ENCODE data around the gene ISLR2. TPM values are rescaled to one million over a fixed set of nuclear protein-coding genes. Genes with fewer than 3 reads are reported as not detected.
"Not testable (repeated sequence)": the region's sequence is repeated elsewhere in the genome, so short reads cannot be mapped to it uniquely, and the experiment has no call there.

Gene ISLR2
- under 1 TPM in 1 of 2 experiments, not detected in 1; 0.08 TPM for total RNA-seq

GRCh38 chr15:74130155-74130848 is at the start of gene ISLR2:
Gene ISLR2, plus strand, starts transcription at chr15:74130586. Its CDS starts 2,169 bp downstream, at chr15:74132755.
- peaks cover 18% of the 10 kb centered on the region for H3K4me1 Mint-ChIP-seq
- H3K4me3 Mint-ChIP-seq: no peak within 1 kb of the TSS
- H3K27ac Mint-ChIP-seq: no peak within 1 kb of the TSS
- DNase-seq: no peak
- H3K27me3 Mint-ChIP-seq: peaks cover 82% of the 10 kb centered on the region
- CTCF ChIA-PET: interaction anchor here (0.7 kb wide), 1 partner anchor 539 kb away, joined by 3 read pairs; no protein-coding TSS in a partner anchor
- peaks cover 3% of the 10 kb centered on the region for H3K36me3 Mint-ChIP-seq (ENCODE audit: low read depth)
- H3K9me3 Mint-ChIP-seq: no peaks in the 10 kb centered on the region
- POLR2A ChIA-PET: no interaction called here

GRCh38 chr15:74082450-74082849 is 47.9 kb upstream of the ISLR2 start, which contains the start of gene GOLGA6A:
Gene GOLGA6A, minus strand, starts transcription at chr15:74082550. Its CDS starts 41 bp downstream, at chr15:74082509.
- H3K9me3 Mint-ChIP-seq; H3K27ac Mint-ChIP-seq; CTCF ChIA-PET; H3K36me3 Mint-ChIP-seq (ENCODE audit: low read depth); H3K27me3 Mint-ChIP-seq; H3K4me3 Mint-ChIP-seq; H3K4me1 Mint-ChIP-seq; DNase-seq; POLR2A ChIA-PET: not testable (repeated sequence)

- H3K27me3 Mint-ChIP-seq; DNase-seq; CTCF ChIA-PET; H3K27ac Mint-ChIP-seq; H3K4me1 Mint-ChIP-seq; H3K36me3 Mint-ChIP-seq (ENCODE audit: low read depth); POLR2A ChIA-PET; H3K9me3 Mint-ChIP-seq; H3K4me3 Mint-ChIP-seq: not testable (repeated sequence)
Observed at GRCh38 chr15:74094567-74094966, 35.8 kb upstream of the ISLR2 start.

- CTCF ChIA-PET; H3K27ac Mint-ChIP-seq; POLR2A ChIA-PET; H3K27me3 Mint-ChIP-seq; H3K4me3 Mint-ChIP-seq; H3K9me3 Mint-ChIP-seq; DNase-seq; H3K4me1 Mint-ChIP-seq; H3K36me3 Mint-ChIP-seq (ENCODE audit: low read depth): not testable (repeated sequence)
Observed at GRCh38 chr15:74095610-74096009, 34.8 kb upstream of the ISLR2 start.

GRCh38 chr15:74096753-74097474 is 33.5 kb upstream of the ISLR2 start:
- H3K36me3 Mint-ChIP-seq (ENCODE audit: low read depth); H3K4me3 Mint-ChIP-seq; H3K27ac Mint-ChIP-seq; H3K27me3 Mint-ChIP-seq; POLR2A ChIA-PET; H3K4me1 Mint-ChIP-seq; H3K9me3 Mint-ChIP-seq; DNase-seq; CTCF ChIA-PET: not testable (repeated sequence)

- peak; percentile 86 for DNase-seq
- CTCF ChIA-PET; H3K27me3 Mint-ChIP-seq; H3K4me1 Mint-ChIP-seq; POLR2A ChIA-PET; H3K36me3 Mint-ChIP-seq (ENCODE audit: low read depth); H3K9me3 Mint-ChIP-seq: not testable (repeated sequence)
- H3K27ac Mint-ChIP-seq: peak overlapping the region; percentile 74
- peak overlapping the region; percentile 83 for H3K4me3 Mint-ChIP-seq
Observed at GRCh38 chr15:74099963-74100733, 30.2 kb upstream of the ISLR2 start.

- Mint-ChIP-seq H3K9me3 (no peaks in the 10 kb centered on the region), H3K4me1 (no peaks in the 10 kb centered on the region), H3K27me3 (peaks cover 4% of the 10 kb centered on the region), H3K4me3 (no peak overlapping the region), H3K36me3 (ENCODE audit: low read depth) (no peaks in the 10 kb centered on the region), H3K27ac (no peak overlapping the region)
- no peak for DNase-seq
- CTCF ChIA-PET: interaction anchor here (0.7 kb wide), 1 partner anchor 214 kb away, joined by 3 read pairs; no protein-coding TSS in a partner anchor
- POLR2A ChIA-PET: no interaction called here
Observed at GRCh38 chr15:74108111-74108510, 22.3 kb upstream of the ISLR2 start.

GRCh38 chr15:74108611-74109010 is 21.8 kb upstream of the ISLR2 start:
- H3K4me3 Mint-ChIP-seq; H3K36me3 Mint-ChIP-seq (ENCODE audit: low read depth); H3K4me1 Mint-ChIP-seq; H3K27ac Mint-ChIP-seq; DNase-seq; POLR2A ChIA-PET; H3K27me3 Mint-ChIP-seq; H3K9me3 Mint-ChIP-seq: not testable (repeated sequence)
- CTCF ChIA-PET: interaction anchor here (0.7 kb wide), 1 partner anchor 214 kb away, joined by 3 read pairs; no protein-coding TSS in a partner anchor

GRCh38 chr15:74109713-74110112 is 20.7 kb upstream of the ISLR2 start:
- peaks cover 7% of the 10 kb centered on the region for H3K27me3 Mint-ChIP-seq
- no peak overlapping the region for H3K4me3 Mint-ChIP-seq
- POLR2A ChIA-PET: no interaction called here

GRCh38 chr15:74120426-74120825 is 10.0 kb upstream of the ISLR2 start:
- DNase-seq: no peak
- no peaks in the 10 kb centered on the region for H3K36me3 Mint-ChIP-seq (ENCODE audit: low read depth)
- H3K27ac Mint-ChIP-seq: no peak overlapping the region
- no peaks in the 10 kb centered on the region for H3K9me3 Mint-ChIP-seq
- CTCF ChIA-PET: no interaction called here
- POLR2A ChIA-PET: no interaction called here
- H3K27me3 Mint-ChIP-seq: peaks cover 30% of the 10 kb centered on the region
- no peaks in the 10 kb centered on the region for H3K4me1 Mint-ChIP-seq
- no peak overlapping the region for H3K4me3 Mint-ChIP-seq

More at GRCh38 chr15:74109713-74110112, 20.7 kb upstream of the ISLR2 start:
- Mint-ChIP-seq H3K9me3 (no peaks in the 10 kb centered on the region), H3K36me3 (ENCODE audit: low read depth) (no peaks in the 10 kb centered on the region), H3K27ac (no peak overlapping the region), H3K4me1 (no peaks in the 10 kb centered on the region)
- DNase-seq: no peak
- CTCF ChIA-PET: no interaction called here

GRCh38 chr15:74121039-74121438 is 9.3 kb upstream of the ISLR2 start:
- Mint-ChIP-seq H3K4me3 (no peak overlapping the region), H3K4me1 (no peaks in the 10 kb centered on the region), H3K9me3 (no peaks in the 10 kb centered on the region), H3K27me3 (peaks cover 32% of the 10 kb centered on the region), H3K36me3 (ENCODE audit: low read depth) (no peaks in the 10 kb centered on the region), H3K27ac (no peak overlapping the region)
- no peak for DNase-seq
- ChIA-PET POLR2A (no interaction called here), CTCF (no interaction called here)

- ChIA-PET CTCF (no interaction called here), POLR2A (no interaction called here)
- Mint-ChIP-seq H3K27me3 (peaks cover 35% of the 10 kb centered on the region), H3K9me3 (no peaks in the 10 kb centered on the region), H3K4me3 (no peak overlapping the region), H3K4me1 (no peaks in the 10 kb centered on the region), H3K27ac (no peak overlapping the region), H3K36me3 (ENCODE audit: low read depth) (no peaks in the 10 kb centered on the region)
- no peak for DNase-seq
Observed at GRCh38 chr15:74121858-74122257, 8.5 kb upstream of the ISLR2 start.

- Mint-ChIP-seq H3K36me3 (ENCODE audit: low read depth) (no peaks in the 10 kb centered on the region), H3K4me3 (no peak overlapping the region), H3K27ac (no peak overlapping the region), H3K27me3 (peaks cover 40% of the 10 kb centered on the region), H3K4me1 (peaks cover 2% of the 10 kb centered on the region), H3K9me3 (no peaks in the 10 kb centered on the region)
- ChIA-PET CTCF (no interaction called here), POLR2A (no interaction called here)
- DNase-seq: no peak
Observed at GRCh38 chr15:74122403-74123130, 7.8 kb upstream of the ISLR2 start.
